VCaP (cell line): ENCODE measurements around the gene MYH3.
A peak's percentile ranks its signal among the peaks of the same experiment; 100 is the strongest.

ENCODE experiments used
- H3K27ac ChIP-seq: fragments of 450-650 bp; 2 replicates; pipeline ENCODE4 v1.5.1; 2017
- CTCF ChIP-seq: fragments of 450-650 bp; conservative IDR thresholded peaks from 2 replicates; pipeline ENCODE4 v1.5.1; 2017; ENCODE audit warnings: mild to moderate bottlenecking, moderate library complexity

The MYH3 gene

GRCh38 chr17:10687499-10687898 is 30.4 kb upstream of the MYH3 start:
- TF ChIP-seq CTCF: no peak
- H3K27ac ChIP-seq: no peak overlapping the region

- peak; percentile 58 for TF ChIP-seq CTCF
- no peak overlapping the region for H3K27ac ChIP-seq
Observed at GRCh38 chr17:10683853-10684252, 26.7 kb upstream of the MYH3 start.

- no peak for TF ChIP-seq CTCF
- H3K27ac ChIP-seq: no peak overlapping the region
Observed at GRCh38 chr17:10681866-10682446, 24.8 kb upstream of the MYH3 start.

- TF ChIP-seq CTCF: no peak
- no peak overlapping the region for H3K27ac ChIP-seq
Observed at GRCh38 chr17:10674704-10675103, 17.6 kb upstream of the MYH3 start.

- no peak overlapping the region for H3K27ac ChIP-seq
- TF ChIP-seq CTCF: no peak
Observed at GRCh38 chr17:10673312-10673711, 16.2 kb upstream of the MYH3 start.

GRCh38 chr17:10668775-10669174 is 11.7 kb upstream of the MYH3 start:
- TF ChIP-seq CTCF: no peak
- H3K27ac ChIP-seq: no peak overlapping the region

GRCh38 chr17:10666906-10667305 is 9.8 kb upstream of the MYH3 start:
- H3K27ac ChIP-seq: no peak overlapping the region
- TF ChIP-seq CTCF: no peak
